GM18951 (cell line): ENCODE results near the gene NTN1.

Experiments
- POLR2A ChIP-seq: IDR thresholded peaks from 4 replicates; pipeline ENCODE4 v1.6.1; 2011; ENCODE audit warnings: mild to moderate bottlenecking; ENCODE audit not compliant: insufficient read length, insufficient read depth; ENCODE audit errors: extremely low read depth
- in situ Hi-C: fragments of 300-500 bp; cut with MboI; formaldehyde crosslinking; loops from one replicate; pipeline ENCODE4 v1.12.0; 2022; ENCODE audit warnings: low sequenced_read_pairs, mixed read lengths, inconsistent platforms; ENCODE audit not compliant: unreplicated experiment

NTN1 gene

DNA sequence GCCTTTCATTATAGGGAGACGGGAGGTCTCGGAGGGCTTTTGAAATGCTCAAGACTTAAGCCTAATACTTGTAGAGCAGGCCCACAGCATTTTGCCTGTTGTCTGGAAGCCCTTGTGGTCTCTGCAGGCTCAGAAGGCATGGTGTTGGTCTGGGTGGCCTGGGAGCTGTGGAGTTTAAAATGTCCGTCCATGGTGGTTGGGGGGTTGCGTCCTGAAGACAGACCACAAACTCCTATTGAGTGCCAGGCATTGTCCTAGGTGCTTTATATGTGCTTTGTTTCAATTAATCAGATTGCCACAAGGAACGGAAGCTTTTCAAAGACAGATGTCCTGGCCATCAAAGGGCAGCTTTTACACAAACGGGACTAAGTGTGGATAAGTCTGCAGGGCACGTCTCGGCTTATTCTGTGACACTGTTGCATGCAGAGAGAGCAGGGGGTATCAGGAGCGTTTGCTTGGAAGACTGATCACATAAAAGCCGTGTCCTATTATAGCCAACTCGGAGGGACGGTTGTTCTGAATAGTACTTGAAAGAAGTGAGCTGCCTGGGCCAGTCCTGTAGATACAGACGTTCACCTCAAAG is 7.8 kb downstream of the NTN1 start:
- TF ChIP-seq POLR2A = no peak
- in situ Hi-C loops = no loop called here

DNA sequence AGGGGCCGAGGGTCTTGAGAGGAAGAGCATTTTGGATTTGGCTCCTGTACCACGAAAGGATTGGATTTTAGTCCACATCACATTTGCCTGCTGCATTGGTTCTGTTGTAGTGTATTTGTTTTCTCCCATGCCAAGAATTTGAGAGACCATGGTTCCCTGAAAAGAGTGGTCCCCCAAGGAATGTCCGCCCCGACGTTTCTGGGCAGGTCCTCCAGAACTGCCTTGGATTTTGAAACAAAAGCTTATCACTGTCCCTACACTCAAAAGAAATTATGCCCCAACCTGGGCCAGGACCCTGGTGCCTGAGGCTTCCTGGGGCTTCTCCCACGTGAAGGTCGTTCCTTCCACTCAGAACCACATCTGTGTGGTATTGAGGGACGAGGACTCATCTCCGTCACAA is 10.8 kb downstream of the NTN1 start:
- in situ Hi-C loops = no loop called here
- no peak for TF ChIP-seq POLR2A

DNA sequence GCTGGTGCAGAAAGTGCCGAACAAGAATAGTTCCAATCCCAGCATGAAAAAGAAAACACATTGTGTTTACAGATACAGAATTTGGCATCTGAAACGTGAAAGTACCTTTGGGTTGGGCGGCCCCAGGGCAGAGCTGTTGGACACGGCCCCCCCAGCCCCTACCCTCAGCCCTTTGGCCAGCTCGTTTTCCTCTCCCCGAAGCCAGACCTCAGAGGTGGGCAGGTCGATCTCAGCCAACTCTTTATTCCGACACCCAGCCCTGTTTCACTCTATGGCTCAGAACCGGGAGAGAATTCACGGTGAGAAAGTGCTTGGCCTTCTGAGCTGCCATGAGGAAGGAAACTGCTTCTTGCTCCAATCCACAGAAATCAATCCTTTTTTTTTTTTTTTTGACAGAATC is 11.3 kb downstream of the NTN1 start:
- TF ChIP-seq POLR2A = no peak
- in situ Hi-C loops = no loop called here

DNA sequence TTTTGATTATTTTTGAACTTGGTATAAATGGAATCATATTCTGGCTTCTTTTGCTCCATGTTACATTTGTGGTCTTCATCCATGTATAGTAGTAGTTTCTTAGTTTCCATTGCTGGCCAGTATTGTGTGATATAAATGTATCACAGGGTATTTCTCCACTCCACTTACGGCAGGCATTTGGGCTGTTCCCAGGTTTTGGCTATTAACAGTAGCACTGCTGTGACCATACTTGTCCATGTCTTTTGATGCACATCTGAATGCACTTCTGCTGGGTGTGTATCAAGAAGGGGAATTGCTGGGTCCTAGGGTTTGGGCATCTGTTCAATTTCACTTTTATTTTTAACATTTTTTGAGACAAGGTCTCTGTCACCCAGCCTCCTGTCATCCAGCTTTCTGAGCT is 13.9 kb downstream of the NTN1 start:
- in situ Hi-C loops = no loop called here
- no peak for TF ChIP-seq POLR2A

DNA sequence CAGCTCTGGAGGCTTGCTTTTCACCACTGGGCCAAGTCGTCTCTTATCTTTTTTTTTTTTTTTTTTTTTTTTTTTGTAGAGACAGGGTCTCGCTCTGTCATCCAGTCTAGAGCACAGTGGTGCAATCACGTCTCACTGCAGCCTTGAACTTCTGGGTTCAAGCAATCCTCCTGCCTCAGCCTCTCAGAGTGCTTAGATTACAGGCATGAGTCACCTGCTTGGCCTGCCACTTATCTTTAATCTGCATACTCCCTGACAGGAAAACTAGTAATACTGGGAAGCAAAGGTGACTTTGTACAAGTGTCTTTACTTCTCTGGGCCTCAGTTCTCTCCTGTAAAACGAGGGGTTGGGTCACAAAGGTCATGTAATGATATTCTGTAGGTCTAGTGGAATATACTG is 15.0 kb downstream of the NTN1 start:
- no peak for TF ChIP-seq POLR2A
- in situ Hi-C loops = no loop called here

DNA sequence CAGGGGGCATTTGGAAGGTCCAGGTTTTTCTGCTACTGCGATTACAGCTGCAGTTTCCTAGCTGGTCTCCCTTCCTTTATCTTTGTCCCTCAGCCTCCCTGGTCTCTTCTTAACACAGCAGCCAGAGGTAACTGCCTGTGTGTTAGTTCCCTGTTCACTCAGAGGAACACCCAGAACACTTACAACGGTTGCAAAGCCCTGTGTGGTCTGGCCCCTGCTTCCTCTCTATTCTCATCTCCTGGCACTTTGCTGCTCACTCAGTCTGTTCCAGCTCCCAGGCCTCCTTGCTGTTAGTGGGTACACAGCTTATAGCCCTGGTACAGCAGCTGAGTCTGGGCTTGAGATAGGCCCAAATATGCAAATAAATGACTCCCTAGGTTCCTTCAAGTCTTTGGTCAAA is 16.4 kb downstream of the NTN1 start:
- in situ Hi-C loops = no loop called here
- no peak for TF ChIP-seq POLR2A

DNA sequence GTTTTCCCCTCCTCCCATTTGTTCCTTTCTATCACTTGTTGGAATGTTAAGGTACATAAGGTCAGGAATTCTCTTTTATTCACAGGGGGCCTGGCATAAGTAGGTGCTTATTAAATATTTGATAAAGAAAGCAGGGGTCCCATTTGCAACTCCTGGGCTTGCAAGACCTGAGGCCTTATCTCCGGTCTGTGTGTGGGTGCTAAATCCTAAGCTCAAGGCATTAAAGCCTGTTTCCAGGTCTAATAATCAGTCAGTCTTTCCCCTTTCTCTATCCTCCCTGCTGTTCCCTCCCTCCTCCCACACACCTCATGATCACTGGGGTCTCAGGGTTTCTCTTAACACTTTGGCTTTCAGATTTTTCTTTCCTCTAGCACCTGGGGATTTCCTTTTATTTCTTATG is 17.1 kb downstream of the NTN1 start:
- in situ Hi-C loops = no loop called here
- TF ChIP-seq POLR2A = no peak

DNA sequence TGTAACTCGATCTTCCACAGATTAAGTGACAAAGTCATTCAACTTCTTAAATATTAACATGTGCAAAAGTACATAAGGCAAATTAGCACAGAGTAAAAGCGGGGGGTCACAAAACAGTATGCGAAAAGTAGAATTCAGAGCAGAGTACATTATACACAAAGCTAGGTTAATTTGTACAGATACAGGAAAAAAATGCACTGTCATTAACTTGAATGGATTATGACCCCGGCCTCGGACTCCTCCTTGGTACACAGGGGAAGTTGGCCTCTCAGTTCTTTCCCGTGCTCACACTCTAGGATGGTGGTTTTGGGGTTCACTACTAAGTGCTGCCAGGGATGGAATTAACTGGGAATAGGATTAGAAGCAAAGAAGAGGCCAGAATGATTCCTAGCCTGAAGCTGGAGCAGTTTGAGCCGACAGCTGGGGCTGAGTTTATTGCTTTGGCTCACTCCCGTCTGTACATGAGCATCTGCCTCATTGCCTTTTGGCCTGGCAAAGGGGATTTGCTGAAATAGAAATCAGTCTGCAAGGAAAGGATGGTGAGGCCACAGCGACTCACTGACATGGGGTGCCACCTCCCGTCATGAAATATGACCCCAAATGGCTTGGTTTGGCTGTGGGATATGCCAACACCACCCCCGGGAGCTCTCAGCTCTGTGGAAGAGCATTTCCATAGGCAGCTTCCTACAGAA is 23.6 kb downstream of the NTN1 start:
- in situ Hi-C loops = no loop called here

DNA sequence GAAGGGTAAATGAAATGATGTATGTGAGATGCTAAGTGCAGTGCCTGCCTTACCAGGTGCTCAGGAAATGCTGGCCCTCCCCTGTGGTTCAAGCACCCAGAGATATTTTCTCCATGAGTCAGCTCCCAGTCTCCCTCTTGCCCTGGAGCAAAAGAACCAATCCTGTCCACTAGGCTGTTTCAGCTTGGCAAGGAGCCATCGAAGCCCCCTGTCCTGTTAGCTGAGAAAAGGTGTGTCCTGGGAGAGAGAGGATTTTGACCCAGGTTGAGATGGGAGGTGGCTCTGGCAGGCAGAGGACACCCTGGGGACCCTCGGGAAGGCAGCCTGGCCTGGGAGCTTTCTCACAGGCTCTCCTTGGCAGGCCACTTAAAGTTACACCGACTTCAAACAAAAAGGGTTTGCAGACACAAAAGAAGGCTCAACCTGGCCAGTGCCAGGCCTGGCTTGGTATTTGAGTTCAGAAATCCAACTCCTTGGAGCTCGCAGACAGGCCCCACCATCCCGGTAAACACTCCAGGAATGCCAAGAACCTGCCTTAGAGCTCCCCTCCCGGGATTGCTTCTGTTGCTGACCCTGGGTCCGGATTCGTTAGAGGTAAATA is 29.6 kb downstream of the NTN1 start:
- no peak for TF ChIP-seq POLR2A
- in situ Hi-C loops = no loop called here

More for the DNA sequence above, 23.6 kb downstream of the NTN1 start:
- TF ChIP-seq POLR2A = no peak

DNA sequence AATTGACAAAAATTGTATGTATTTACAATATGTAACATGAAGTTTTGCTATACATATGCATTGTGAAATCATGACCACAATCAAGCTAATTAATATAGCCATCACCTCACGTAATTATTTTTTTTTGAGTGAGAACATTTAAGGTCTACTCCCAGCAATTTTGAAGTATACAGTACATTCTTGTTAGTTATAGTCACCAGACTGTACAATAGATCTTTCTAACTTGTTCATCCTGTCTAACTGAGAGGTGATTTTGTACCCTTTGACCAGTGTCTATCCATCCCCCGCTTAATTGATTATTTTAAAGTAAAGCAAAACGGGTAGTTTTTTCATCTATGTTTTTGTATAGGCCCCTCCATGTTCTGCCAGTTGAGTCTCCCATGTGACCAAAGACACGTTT is 30.3 kb downstream of the NTN1 start:
- in situ Hi-C loops = no loop called here

DNA sequence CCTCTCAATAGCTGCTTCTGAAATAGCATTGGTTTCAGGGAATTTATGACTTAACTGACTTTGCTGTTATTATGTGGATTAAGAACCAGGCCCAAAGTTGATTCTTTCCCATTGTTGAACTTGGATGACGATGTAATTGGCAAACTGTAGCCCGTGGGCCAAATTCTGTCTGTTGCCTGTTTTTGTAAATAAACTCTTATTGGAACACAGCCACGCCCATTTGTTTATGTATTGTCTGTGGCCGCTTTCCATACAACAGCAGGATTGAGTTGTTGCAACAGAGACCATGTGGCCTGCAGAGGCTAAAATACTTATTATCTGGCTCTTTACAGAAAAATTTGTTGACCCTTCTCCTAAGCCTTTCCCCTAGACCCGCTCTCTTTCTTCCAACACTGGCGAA is 31.6 kb downstream of the NTN1 start:
- TF ChIP-seq POLR2A = no peak
- in situ Hi-C loops = no loop called here

More for the DNA sequence above, 30.3 kb downstream of the NTN1 start:
- TF ChIP-seq POLR2A = no peak

DNA sequence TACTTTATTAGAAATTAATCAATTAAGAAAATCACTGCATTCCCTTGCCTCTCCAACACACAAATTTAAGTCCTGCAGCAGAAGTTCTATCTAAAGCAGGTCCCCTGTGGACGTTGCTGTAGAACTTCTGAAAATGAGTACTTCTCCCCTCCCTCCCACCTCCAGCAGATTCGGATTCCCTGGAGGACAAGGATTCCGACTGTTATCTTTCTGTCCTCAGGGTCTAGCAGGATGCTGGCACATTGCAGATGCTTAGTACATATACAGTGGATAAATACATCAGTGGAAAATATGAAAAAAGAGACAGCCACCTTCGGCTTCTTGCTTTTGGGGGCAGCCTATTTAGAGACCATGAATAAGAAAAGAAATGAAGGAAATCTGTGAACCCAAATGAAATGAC is 32.1 kb downstream of the NTN1 start:
- in situ Hi-C loops = no loop called here
- TF ChIP-seq POLR2A = no peak

DNA sequence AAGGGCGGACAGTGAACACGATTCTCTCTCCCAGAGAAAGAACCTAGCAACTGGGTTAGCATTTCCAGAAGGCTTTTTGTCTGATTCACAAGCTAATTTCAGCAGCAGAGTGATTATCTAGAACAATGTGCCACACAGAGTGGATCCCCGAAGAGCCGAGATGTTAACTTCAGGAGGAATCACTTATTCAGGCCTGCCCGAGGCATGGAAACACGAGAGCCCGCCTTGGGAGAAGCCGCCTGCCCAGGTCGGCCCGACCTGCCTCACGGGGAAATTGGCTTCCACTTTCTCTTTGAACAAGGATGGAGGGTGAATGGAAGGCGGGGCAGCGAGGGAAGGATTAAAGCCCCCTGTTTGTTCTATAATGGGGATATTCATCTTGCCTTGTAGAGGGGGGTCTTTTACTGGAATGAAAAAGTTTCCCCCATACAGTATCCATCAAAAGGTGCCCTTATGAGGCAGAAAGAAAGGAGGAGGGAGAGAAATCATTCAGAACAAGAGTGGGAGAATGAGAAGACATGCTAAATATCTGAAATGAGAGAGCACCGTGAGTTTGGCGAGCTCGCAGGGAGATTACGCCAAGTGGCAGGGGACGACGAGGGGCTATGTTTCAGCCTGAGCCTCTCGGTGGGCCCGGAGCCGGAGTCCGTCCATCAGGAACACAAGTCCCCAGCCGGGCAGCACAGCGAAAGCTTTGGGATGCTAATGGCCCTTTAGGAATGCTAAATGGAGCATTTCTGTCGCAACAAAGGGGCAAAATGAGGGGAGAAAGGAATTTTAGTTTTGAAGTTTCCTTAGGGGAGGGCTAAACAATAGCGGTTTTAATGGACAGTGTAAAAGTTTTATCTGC is 33.0 kb downstream of the NTN1 start:
- in situ Hi-C loops = no loop called here
- no peak for TF ChIP-seq POLR2A

DNA sequence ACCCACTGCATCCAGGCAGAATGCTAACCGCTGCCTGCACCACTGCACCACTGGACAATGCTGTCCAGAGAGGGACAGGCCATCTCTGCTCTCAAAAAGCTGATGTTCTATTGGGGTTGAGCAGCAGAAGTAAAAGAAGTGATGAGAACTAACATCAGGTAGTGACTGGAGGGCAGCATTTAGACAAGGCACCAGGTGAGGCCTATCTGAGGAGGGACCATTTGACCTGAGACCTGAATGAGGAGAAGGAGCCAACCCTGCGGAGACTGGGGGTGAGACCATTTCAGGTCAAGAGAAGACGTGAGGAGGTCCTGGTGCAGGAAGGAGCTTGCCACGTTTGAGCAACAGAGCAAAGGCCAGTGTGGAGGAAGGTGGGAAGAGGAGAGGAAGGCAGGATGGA is 34.0 kb downstream of the NTN1 start:
- in situ Hi-C loops = no loop called here
- no peak for TF ChIP-seq POLR2A

DNA sequence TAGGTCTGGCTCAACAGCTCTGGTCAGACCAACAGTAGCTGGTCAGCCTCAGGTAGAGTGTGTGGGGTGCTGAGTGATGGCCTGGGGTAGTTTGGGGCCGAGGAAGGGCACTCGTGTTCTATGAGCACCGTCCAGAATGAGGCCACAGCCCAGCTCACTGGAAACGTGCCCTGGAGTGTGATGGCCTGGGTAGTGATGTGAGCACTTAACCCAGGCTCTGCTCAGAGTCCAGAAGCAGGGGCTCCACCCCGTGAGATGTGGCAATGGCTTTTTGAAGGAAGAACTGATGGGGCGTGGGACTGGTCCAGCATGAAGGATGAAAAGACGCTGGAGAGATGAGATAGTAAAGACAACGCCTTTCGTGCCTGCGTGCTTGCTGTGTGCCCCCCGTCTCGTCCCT is 35.3 kb downstream of the NTN1 start:
- in situ Hi-C loops = no loop called here
- TF ChIP-seq POLR2A = no peak
